Midbrain (tissue), 1 donor: ENCODE results near the gene PI4KA.
"Not testable (repeated sequence)": the region's sequence is repeated elsewhere in the genome, so short reads cannot be mapped to it uniquely, and the experiment has no call there.

ENCODE experiments used
- DNase-seq: peaks from one replicate; lab custom pipeline; 2025; lab: John Stamatoyannopoulos, UW

PI4KA gene

GRCh38 chr22:20749453-20749852 is 109.2 kb downstream of the PI4KA start:
- DNase-seq, result no peak

GRCh38 chr22:20748731-20749428 is 109.7 kb downstream of the PI4KA start:
- DNase-seq, result no peak

GRCh38 chr22:20748082-20748481 is 110.5 kb downstream of the PI4KA start:
- no peak for DNase-seq

- DNase-seq, result no peak
Observed at GRCh38 chr22:20747223-20747622, 111.4 kb downstream of the PI4KA start.

GRCh38 chr22:20746431-20747189 is 112.0 kb downstream of the PI4KA start:
- DNase-seq, result no peak

- no peak for DNase-seq
Observed at GRCh38 chr22:20745119-20745518, 113.5 kb downstream of the PI4KA start.

GRCh38 chr22:20744456-20744855 is 114.2 kb downstream of the PI4KA start:
- no peak for DNase-seq

- DNase-seq, result no peak
Observed at GRCh38 chr22:20742764-20743163, 115.8 kb downstream of the PI4KA start.

GRCh38 chr22:20741634-20742581 is 116.7 kb downstream of the PI4KA start:
- peak; percentile 41 for DNase-seq

GRCh38 chr22:20741008-20741633 is 117.5 kb downstream of the PI4KA start:
- no peak for DNase-seq

- DNase-seq, result no peak
Observed at GRCh38 chr22:20740222-20740951, 118.2 kb downstream of the PI4KA start.

- no peak for DNase-seq
Observed at GRCh38 chr22:20738394-20739089, 120.1 kb downstream of the PI4KA start.

- not testable (repeated sequence) for DNase-seq
Observed at GRCh38 chr22:20736891-20737290, 121.7 kb downstream of the PI4KA start.

- not testable (repeated sequence) for DNase-seq
Observed at GRCh38 chr22:20735356-20736162, 123.1 kb downstream of the PI4KA start.

- not testable (repeated sequence) for DNase-seq
Observed at GRCh38 chr22:20732431-20732830, 126.2 kb downstream of the PI4KA start.

- no peak for DNase-seq
Observed at GRCh38 chr22:20729194-20729593, 129.4 kb downstream of the PI4KA start.

GRCh38 chr22:20728523-20729190 is 130.0 kb downstream of the PI4KA start:
- DNase-seq, result no peak

GRCh38 chr22:20727118-20728015 is 131.2 kb downstream of the PI4KA start:
- DNase-seq, result no peak
